BJ (cell line): ENCODE results near the gene SP110. TPM values are rescaled to one million over a fixed set of nuclear protein-coding genes. Genes with fewer than 3 reads are reported as not detected.

Experiments used
- CTCF ChIA-PET: fragments of 350-600 bp; formaldehyde crosslinking; extraction: SDS; loops from one replicate; lab custom pipeline; 2021; ENCODE audit warnings: antibody characterized with exemption, inconsistent platforms; lab: Yijun Ruan, JAX
- POLR2A ChIA-PET: fragments of 300-600 bp; sonication (Branson Sonifier 250); formaldehyde crosslinking; extraction: SDS; loops from one replicate; lab custom pipeline; 2021; ENCODE audit warnings: antibody characterized with exemption; lab: Charles Lee
- DNase-seq: peaks from one replicate; pipeline ENCODE4 v3.0.0-alpha.2; 2011; ENCODE audit warnings: low read depth
- H3K27me3 ChIP-seq: 2 replicates; pipeline ENCODE4 v1.6.0; 2011; ENCODE audit warnings: low read length; ENCODE audit not compliant: control insufficient read depth, insufficient read depth
- H3K36me3 ChIP-seq: 2 replicates; pipeline ENCODE4 v1.5.1; 2011; ENCODE audit warnings: low read length; ENCODE audit not compliant: control insufficient read depth, insufficient read depth
- H3K4me3 ChIP-seq: 2 replicates; pipeline ENCODE4 v1.5.1; 2011; ENCODE audit warnings: low read depth, mild to moderate bottlenecking, control low read depth, low read length
- CTCF ChIP-seq: IDR thresholded peaks from 2 replicates; pipeline ENCODE4 v1.5.1; 2011; ENCODE audit warnings: low read depth, mild to moderate bottlenecking, control low read depth, inconsistent platforms, low read length, moderate library complexity; ENCODE audit not compliant: insufficient read depth
- polyA plus RNA-seq: library from polyadenylated mRNA; depleted of rRNA; stranded (reverse); fragments of >200 nt; gene quantifications from 2 replicates; pipeline ENCODE4 v1.2.3, GENCODE V29; 2011

SP110 gene
- polyA plus RNA-seq, 1 experiment: 6.6 TPM

- H3K27me3 ChIP-seq: no peaks in the 10 kb centered on the region
- no peaks in the 10 kb centered on the region for H3K36me3 ChIP-seq
- POLR2A ChIA-PET: no interaction called here
- H3K4me3 ChIP-seq: no peak overlapping the region
- CTCF ChIA-PET: interaction anchor here (0.8 to 2.1 kb wide), 3 partner anchors 145 to 457 kb away, joined by 3 to 8 read pairs (median 3); no protein-coding TSS in a partner anchor
- TF ChIP-seq CTCF: no peak
- DNase-seq: no peak
Measured at GRCh38 chr2:230153390-230153976, 66.3 kb downstream of the SP110 start.

GRCh38 chr2:230152334-230152733, 67.5 kb downstream of the SP110 start:
- Histone ChIP-seq H3K27me3 (no peaks in the 10 kb centered on the region), H3K4me3 (no peak overlapping the region), H3K36me3 (no peaks in the 10 kb centered on the region)
- no peak for TF ChIP-seq CTCF
- no peak for DNase-seq
- POLR2A ChIA-PET: no interaction called here
- CTCF ChIA-PET: interaction anchor here (2.1 kb wide), 1 partner anchor 144 kb away, joined by 8 read pairs; no protein-coding TSS in a partner anchor

- DNase-seq: no peak
- Histone ChIP-seq H3K27me3 (no peaks in the 10 kb centered on the region), H3K4me3 (no peak overlapping the region), H3K36me3 (no peaks in the 10 kb centered on the region)
- CTCF ChIA-PET: no interaction called here
- POLR2A ChIA-PET: no interaction called here
- no peak for TF ChIP-seq CTCF
Measured at GRCh38 chr2:230144355-230144754, 75.4 kb downstream of the SP110 start.

- no peak for DNase-seq
- ChIA-PET POLR2A (no interaction called here), CTCF (no interaction called here)
- Histone ChIP-seq H3K4me3 (no peak overlapping the region), H3K27me3 (no peaks in the 10 kb centered on the region), H3K36me3 (no peaks in the 10 kb centered on the region)
- no peak for TF ChIP-seq CTCF
Measured at GRCh38 chr2:230140667-230141066, 79.1 kb downstream of the SP110 start.

GRCh38 chr2:230137902-230138539, 81.8 kb downstream of the SP110 start:
- ChIA-PET POLR2A (no interaction called here), CTCF (interaction anchor here (1.3 kb wide), 1 partner anchor 29 kb away, joined by 3 read pairs; no protein-coding TSS in a partner anchor)
- no peaks in the 10 kb centered on the region for H3K36me3 ChIP-seq
- no peak for TF ChIP-seq CTCF
- no peaks in the 10 kb centered on the region for H3K27me3 ChIP-seq
- no peak for DNase-seq
- no peak overlapping the region for H3K4me3 ChIP-seq
